GM18907 (cell line): ENCODE data around the gene INS.

Experiments used
- ATAC-seq: cut with Tn5 transposase; IDR thresholded peaks from one replicate; pipeline ENCODE4 v1.9.1; 2021; ENCODE audit warnings: mild to moderate bottlenecking, moderate library complexity; ENCODE audit not compliant: unreplicated experiment

Gene INS

GRCh38 chr11:2167141-2168045 lies 6.4 kb upstream of the INS start:
- ATAC-seq, result no peak

DNA sequence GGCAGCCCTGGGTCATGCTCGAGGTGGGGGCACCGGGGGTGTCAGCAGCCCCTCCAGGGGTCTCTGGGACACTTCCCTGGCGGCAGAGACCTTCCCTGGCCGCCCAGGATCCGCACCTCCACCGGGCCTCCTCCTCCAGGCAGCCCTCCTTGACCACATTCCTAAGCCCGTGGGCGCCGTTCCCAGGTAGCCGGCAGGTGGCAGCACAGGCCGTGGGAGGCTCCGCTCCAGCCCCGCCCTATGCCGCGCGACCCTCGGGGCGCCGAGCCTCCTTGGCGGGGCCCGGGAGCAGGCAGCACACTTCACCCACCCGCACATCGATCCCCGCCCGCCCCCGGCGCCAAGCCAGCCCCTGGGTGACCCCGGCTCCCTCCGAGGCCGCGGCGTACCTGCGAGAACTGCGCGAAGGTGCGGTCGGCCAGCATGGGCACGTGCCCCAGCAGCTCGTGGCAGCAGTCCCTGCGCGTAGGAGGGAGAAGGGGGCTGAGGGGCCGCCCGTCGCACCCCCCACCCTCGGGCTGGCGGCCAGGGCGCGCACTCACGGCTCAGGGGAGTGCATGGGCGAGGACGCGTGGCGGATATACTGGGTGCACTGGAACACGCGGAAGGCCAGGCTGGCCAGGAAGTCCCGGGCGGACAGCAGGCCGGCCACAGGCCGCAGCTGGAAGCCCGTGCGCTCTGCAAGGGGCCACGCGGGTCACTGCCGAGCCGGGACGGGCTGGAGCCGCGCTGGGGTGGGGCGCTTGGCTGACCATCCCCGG lies 5.3 kb upstream of the INS start:
- ATAC-seq, result no peak

- ATAC-seq, result no peak
These were observed 4.6 kb upstream of the INS start for GRCh38 chr11:2165571-2165970.

GRCh38 chr11:2164861-2165555 lies 4.0 kb upstream of the INS start:
- no peak for ATAC-seq

- ATAC-seq, result no peak
These were observed 3.1 kb upstream of the INS start for GRCh38 chr11:2164081-2164480.

- ATAC-seq, result no peak
These were observed 2.5 kb upstream of the INS start for GRCh38 chr11:2163428-2163978.

DNA sequence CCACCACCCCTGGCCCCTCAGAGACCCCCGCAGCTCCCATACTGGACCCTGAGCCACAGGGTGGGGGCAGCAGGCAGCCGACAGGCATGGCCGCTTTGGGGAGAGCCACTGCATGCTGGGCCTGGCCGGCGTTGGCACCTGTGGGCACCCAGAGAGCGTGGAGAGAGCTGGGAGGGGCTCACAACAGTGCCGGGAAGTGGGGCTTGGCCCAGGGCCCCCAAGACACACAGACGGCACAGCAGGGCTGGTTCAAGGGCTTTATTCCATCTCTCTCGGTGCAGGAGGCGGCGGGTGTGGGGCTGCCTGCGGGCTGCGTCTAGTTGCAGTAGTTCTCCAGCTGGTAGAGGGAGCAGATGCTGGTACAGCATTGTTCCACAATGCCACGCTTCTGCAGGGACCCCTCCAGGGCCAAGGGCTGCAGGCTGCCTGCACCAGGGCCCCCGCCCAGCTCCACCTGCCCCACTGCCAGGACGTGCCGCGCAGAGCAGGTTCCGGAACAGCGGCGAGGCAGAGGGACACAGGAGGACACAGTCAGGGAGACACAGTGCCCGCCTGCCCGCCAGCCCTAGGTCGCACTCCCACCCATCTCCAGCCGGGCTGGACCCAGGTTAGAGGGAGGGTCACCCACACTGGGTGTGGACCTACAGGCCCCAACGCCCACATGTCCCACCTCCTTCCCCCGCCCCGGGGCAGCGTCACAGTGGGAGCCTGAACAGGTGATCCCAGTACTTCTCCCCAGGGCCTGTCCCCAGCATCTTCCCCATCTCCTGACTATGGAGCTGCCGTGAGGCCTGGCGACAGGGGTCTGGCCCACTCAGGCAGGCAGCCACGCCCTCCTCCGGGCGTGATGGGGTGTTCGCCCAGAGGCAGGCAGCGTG lies 1.2 kb downstream of the INS start:
- no peak for ATAC-seq

GRCh38 chr11:2158966-2159365 lies 2.0 kb downstream of the INS start:
- no peak for ATAC-seq

DNA sequence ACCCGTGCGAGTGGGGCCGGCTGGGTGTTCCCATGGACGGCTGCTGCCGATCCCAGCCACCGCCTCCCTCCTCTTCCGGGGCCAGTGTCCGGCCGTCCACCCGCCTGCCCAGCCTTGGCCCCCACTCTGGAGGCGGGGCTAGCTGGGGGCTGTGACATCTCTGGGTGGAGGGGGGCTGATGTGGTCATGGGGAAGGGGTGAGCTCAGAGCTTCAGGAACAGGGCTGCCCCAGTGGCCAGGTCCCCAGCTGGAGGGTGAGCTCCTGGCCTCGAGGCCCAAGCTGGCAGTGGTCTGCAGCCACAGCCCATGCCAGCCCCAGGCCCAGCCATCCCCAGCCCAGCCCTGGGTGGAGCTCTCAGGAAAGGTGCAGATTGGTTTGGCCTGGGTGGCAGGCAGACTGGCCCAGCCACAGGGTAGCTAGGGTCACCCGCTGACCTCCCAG lies 2.7 kb downstream of the INS start:
- no peak for ATAC-seq

- ATAC-seq, result no peak
These were observed 3.5 kb downstream of the INS start for GRCh38 chr11:2157294-2158040.

GRCh38 chr11:2156416-2157182 lies 4.4 kb downstream of the INS start:
- ATAC-seq, result no peak

DNA sequence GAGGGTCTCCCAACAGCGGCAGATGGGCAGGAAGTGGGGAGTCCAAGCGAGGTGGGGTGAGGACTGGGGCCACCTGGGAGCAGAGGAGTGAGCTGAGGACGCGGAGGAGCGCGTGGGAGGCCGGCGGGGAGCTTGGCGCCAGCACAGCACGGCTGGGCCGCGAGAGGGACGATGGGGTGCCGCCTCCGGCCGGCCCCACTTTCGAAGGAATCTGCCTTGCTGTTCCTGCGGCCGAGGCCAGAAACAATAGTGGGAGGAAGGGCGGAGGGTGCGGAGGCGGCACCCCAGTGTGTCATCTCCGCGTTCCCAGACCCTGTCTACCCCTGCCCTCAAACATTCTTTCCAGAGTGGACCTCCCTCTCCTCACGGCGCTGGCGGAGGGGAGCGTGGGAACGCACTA lies 5.5 kb downstream of the INS start:
- no peak for ATAC-seq

- ATAC-seq, result no peak
These were observed 6.1 kb downstream of the INS start for GRCh38 chr11:2154889-2155288.

DNA sequence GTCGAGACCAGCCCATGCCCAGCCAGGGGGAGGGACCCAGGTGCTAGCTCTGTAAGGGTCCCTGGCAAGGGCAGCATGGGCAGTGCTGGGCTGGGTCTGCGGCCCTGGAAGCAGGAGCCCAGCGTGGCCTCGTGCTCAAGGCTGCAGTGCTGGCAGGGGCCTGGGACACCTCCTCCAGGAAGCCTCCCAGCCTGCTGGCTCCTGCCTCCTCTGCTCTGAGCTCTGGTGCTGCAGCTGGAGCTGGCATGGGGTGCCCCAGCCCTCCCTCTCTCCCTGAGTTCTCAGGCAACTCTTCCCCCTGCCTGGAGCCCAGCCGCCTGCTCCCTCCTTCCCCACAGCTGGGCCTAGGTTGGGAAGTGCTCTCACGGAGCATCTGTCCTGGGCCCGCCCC lies 6.8 kb downstream of the INS start:
- no peak for ATAC-seq

DNA sequence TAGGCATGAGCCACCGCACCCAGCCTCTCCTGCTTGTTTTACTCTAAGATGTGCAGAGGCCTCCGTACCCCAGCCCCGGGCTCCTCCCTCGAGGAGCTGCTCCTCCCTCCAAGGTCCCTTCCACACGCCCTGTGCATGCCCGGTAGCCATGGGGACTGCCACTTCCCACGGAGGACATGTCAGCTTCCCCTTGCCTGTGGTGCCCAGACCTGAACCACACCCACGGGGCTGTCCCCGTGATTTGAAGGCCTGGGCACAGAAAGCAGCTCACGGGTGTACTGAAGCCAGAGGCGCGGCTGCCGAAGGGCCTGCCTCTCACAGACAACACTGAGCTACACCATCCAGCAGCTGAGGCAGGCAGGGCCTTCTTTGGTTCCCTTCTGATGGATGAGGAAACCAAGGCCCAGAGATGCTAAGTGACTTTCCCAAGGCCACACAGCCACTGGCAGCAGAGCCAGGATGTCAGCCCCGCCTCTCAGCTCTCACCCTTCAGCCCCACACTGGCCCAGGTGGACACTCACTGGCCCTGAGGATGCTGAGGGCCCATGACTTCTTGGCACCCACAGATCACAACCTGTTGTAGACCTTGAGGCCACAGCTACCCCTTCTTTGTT lies 7.3 kb downstream of the INS start:
- no peak for ATAC-seq

DNA sequence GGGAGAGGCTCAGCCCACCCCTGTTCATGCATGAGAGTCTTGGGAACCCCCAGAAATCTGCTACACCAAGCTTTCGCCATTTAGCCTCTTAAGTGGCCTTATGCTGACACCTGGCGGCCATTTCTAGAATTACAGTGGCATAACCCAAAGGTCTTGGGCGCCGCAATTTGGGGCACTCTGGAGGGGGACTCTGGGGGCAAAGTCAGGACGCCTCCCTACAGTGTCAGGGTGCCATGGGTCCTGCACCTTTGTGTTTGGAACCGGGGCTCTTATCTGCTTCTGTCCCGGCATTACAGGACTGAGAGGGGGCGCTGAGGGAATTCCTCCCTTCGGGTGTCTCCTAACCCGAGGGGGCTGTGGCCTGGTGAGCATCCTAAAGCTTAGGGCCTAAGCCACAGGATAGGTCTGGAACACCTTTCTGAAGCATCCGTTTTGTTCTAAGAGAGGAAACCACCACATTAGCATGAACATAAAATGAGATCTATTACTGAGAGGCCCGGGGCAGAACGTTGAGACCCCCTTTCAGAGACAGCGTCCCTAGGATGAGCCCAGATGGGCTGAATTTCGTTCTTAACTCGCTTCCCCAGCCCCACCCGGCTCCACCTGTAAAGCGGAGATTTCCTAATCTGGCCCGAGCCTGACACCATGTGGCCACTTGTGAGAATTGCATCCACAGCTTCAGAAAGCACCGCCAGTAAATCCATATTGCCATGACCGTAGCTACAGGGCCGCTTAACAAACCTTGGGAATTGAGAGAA lies 9.3 kb downstream of the INS start:
- ATAC-seq, result peak; percentile 49
